ENCODE data around the gene UTF1. TPM values are rescaled to one million over a fixed set of nuclear protein-coding genes. Genes with fewer than 3 reads are reported as not detected.
A peak's percentile ranks its signal among the peaks of the same experiment; 100 is the strongest.

Gene UTF1
- total and polyA plus RNA-seq, 9 of the 15 experiments (the other 6 are each of a cell fraction or from before 2014, with no cell fraction given): 0.35 to 0.46 TPM; not detected in 7

DNA sequence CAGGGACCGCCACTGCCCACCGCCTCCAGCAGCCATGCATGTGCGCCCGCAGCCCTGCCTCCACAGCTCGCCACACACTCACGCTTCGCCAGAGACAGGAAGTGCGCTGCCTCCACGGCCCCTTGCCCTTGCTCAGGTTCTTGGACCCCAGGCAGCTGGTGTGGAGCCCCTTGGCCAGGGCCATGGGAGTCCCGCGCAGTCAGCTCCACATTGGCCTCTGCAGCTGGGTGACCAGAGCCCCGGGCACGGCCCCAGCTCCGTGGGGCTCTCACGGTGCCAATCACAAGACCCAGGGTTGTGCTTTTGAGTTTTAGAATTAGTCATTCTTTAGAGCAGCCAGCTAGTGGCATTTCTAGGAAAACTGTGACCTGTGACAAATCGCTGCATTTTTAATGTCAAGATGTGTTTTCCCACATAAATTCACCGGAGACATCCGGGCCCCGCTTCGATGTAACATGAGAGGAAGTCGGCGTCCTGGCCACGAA lies 4.3 kb upstream of the UTF1 start:
- Histone ChIP-seq H3K9me1 (ENCODE audit: control insufficient read depth, insufficient read depth, low read length) (no peaks in the 10 kb centered on the region), H3K36me3 (ENCODE audit: control insufficient read depth, insufficient read depth, low read length) (no peaks in the 10 kb centered on the region), H3K9ac (ENCODE audit: insufficient read depth in 1 of 2, low read depth in 2 of 2, low read length in 2 of 2) (peak overlapping the region in 1 of 2 experiments; percentile 52; a peak in 3 of 4 replicates), H2AFZ (ENCODE audit: low read depth, low read length) (peak overlapping the region; percentile 84; the same call in 1 of the 2 replicates), H3K9me3 (replicated peaks; ENCODE audit: control insufficient read depth, insufficient read depth, low read depth, low read length) (no peaks in the 10 kb centered on the region), H3K27me3 (ENCODE audit: control insufficient read depth in 2 of 2, insufficient read depth in 2 of 2, low read length in 2 of 2) (no peaks in the 10 kb centered on the region), H3K79me2 (ENCODE audit: control insufficient read depth, insufficient read depth, low read length) (no peaks in the 10 kb centered on the region), H3K4me3 (no peak overlapping the region), H4K20me1 (replicated peaks; ENCODE audit: control insufficient read depth, insufficient read depth, low read length) (no peaks in the 10 kb centered on the region), H3K4me1 (replicated peaks in 1 of 2; ENCODE audit: control insufficient read depth in 2 of 2, insufficient read depth in 2 of 2, low read length in 2 of 2) (peaks cover 12 to 52% of the 10 kb centered on the region in 2 experiments), H3K27ac (ENCODE audit: extremely low read depth, low read depth, low read length) (peak overlapping the region; percentile 65; the same call in 2 of the 3 replicates), H3K4me2 (ENCODE audit: insufficient read depth, low read length) (peak overlapping the region; percentile 72; the same call in 1 of the 2 replicates)
- ChIA-PET CTCF (ENCODE audit: low intra/inter-chr PET ratio) (no interaction called here), POLR2A (interaction anchor here (0.7 to 0.9 kb wide), 2 partner anchors 24 to 35 kb away, joined by 3 to 5 read pairs; no protein-coding TSS in a partner anchor)
- DNase-seq (ENCODE audit: extremely low read depth in 1 of 4, low spot score in 3 of 4) (no peak), ATAC-seq (no peak), FAIRE-seq (no peak)
- TF ChIP-seq ASH1L (IDR thresholded peaks at IDR 0.05; ENCODE audit: borderline replicate concordance, low read depth, partially characterized antibody) (no peak), SMAD1 (IDR thresholded peaks at IDR 0.05; ENCODE audit: low read depth, low read length, partially characterized antibody) (no peak), SLC30A9 (CRISPR knock-in tag; IDR thresholded peaks at IDR 0.05) (no peak), NONO (IDR thresholded peaks at IDR 0.05; ENCODE audit: low read depth in 2 of 2, low read length in 1 of 2) (no peak), ZNF79 (CRISPR knock-in tag; IDR thresholded peaks at IDR 0.05; ENCODE audit: low read depth) (no peak), STAT5A (IDR thresholded peaks at IDR 0.05; ENCODE audit: borderline replicate concordance, low read length) (no peak)
- TF ChIP-seq, protein P1, sequence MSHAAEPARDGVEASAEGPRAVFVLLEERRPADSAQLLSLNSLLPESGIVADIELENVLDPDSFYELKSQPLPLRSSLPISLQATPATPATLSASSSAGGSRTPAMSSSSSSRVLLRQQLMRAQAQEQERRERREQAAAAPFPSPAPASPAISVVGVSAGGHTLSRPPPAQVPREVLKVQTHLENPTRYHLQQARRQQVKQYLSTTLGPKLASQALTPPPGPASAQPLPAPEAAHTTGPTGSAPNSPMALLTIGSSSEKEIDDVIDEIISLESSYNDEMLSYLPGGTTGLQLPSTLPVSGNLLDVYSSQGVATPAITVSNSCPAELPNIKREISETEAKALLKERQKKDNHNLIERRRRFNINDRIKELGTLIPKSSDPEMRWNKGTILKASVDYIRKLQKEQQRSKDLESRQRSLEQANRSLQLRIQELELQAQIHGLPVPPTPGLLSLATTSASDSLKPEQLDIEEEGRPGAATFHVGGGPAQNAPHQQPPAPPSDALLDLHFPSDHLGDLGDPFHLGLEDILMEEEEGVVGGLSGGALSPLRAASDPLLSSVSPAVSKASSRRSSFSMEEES (CRISPR knock-in tag; IDR thresholded peaks at IDR 0.05): no peak
- TF ChIP-seq, protein P2, sequence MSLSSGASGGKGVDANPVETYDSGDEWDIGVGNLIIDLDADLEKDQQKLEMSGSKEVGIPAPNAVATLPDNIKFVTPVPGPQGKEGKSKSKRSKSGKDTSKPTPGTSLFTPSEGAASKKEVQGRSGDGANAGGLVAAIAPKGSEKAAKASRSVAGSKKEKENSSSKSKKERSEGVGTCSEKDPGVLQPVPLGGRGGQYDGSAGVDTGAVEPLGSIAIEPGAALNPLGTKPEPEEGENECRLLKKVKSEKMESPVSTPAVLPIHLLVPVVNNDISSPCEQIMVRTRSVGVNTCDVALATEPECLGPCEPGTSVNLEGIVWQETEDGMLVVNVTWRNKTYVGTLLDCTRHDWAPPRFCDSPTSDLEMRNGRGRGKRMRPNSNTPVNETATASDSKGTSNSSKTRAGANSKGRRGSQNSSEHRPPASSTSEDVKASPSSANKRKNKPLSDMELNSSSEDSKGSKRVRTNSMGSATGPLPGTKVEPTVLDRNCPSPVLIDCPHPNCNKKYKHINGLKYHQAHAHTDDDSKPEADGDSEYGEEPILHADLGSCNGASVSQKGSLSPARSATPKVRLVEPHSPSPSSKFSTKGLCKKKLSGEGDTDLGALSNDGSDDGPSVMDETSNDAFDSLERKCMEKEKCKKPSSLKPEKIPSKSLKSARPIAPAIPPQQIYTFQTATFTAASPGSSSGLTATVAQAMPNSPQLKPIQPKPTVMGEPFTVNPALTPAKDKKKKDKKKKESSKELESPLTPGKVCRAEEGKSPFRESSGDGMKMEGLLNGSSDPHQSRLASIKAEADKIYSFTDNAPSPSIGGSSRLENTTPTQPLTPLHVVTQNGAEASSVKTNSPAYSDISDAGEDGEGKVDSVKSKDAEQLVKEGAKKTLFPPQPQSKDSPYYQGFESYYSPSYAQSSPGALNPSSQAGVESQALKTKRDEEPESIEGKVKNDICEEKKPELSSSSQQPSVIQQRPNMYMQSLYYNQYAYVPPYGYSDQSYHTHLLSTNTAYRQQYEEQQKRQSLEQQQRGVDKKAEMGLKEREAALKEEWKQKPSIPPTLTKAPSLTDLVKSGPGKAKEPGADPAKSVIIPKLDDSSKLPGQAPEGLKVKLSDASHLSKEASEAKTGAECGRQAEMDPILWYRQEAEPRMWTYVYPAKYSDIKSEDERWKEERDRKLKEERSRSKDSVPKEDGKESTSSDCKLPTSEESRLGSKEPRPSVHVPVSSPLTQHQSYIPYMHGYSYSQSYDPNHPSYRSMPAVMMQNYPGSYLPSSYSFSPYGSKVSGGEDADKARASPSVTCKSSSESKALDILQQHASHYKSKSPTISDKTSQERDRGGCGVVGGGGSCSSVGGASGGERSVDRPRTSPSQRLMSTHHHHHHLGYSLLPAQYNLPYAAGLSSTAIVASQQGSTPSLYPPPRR (CRISPR knock-in tag; IDR thresholded peaks at IDR 0.05; ENCODE audit: borderline replicate concordance): no peak
- TF ChIP-seq, protein P3, sequence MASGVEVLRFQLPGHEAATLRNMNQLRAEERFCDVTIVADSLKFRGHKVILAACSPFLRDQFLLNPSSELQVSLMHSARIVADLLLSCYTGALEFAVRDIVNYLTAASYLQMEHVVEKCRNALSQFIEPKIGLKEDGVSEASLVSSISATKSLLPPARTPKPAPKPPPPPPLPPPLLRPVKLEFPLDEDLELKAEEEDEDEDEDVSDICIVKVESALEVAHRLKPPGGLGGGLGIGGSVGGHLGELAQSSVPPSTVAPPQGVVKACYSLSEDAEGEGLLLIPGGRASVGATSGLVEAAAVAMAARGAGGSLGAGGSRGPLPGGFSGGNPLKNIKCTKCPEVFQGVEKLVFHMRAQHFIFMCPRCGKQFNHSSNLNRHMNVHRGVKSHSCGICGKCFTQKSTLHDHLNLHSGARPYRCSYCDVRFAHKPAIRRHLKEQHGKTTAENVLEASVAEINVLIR (CRISPR knock-in tag; IDR thresholded peaks at IDR 0.05): no peak
- in situ Hi-C loops (cut with MboI): no loop called here
- WGBS (ENCODE audit: insufficient coverage, low coverage, missing lambda C conversion rate): 73% methylated on average over 12 of the region's 23 CpGs
- intact Hi-C loops (cut with micrococcal nuclease): no loop called here
- no TSS peak for BruUV-seq (replicated peaks)

Data from K562 (cell line).